ENCODE data around the gene FOXJ3. TPM values are rescaled to one million over a fixed set of nuclear protein-coding genes. Genes with fewer than 3 reads are reported as not detected.

Gene FOXJ3
- total RNA-seq, 4 donors from 2014 or later: 31.2 to 88.4 (median 81.5) TPM

DNA sequence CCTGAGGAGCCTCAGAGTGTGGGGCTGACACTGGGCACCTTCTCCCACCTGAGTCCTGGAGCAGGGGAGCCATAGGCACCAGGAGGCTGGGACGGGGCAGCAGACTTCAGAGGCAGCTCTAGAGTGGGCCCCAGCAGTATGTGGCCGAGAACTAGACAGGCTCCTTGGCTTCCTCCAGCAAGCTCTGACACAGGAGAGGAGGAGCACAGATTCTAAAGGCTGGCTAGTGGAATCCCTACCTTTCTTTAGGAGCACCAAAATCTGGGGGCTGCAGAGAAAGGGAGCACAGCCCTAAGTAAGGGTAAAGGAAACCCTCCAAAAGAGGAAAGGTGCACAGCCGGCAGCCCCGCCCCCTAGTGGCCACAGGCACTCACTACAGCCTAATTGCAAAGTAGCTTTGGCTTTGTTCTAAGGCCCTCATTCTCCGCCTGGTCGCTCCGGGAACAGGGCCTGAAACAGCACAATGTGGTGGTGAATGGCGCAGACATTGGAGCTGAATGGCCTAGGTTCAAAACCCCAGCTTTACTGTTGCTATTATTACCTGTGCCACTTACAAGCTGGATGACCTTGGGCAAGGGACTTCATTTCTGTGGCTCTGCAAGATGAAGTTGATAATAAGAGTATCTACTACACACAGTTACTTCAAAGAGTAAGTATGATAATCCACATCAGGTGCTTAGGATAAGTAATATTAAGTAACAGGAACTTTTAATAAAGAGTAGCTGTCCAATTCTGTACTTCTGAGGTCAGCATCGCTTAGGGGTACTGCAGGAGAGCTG is 161.7 kb downstream of the FOXJ3 start:
- H3K36me3 ChIP-seq: no peaks in the 10 kb centered on the region
- no peaks in the 10 kb centered on the region for H3K9me3 ChIP-seq
- H3K27ac ChIP-seq: no peak overlapping the region
- intact Hi-C loops (cut with DNase I; ENCODE audit: low total_unique reads): no loop called here
- TF ChIP-seq POLR2A (IDR thresholded peaks at IDR 0.05): no peak
- TF ChIP-seq, protein P1, sequence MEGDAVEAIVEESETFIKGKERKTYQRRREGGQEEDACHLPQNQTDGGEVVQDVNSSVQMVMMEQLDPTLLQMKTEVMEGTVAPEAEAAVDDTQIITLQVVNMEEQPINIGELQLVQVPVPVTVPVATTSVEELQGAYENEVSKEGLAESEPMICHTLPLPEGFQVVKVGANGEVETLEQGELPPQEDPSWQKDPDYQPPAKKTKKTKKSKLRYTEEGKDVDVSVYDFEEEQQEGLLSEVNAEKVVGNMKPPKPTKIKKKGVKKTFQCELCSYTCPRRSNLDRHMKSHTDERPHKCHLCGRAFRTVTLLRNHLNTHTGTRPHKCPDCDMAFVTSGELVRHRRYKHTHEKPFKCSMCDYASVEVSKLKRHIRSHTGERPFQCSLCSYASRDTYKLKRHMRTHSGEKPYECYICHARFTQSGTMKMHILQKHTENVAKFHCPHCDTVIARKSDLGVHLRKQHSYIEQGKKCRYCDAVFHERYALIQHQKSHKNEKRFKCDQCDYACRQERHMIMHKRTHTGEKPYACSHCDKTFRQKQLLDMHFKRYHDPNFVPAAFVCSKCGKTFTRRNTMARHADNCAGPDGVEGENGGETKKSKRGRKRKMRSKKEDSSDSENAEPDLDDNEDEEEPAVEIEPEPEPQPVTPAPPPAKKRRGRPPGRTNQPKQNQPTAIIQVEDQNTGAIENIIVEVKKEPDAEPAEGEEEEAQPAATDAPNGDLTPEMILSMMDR (IDR thresholded peaks at IDR 0.05): peak; percentile 77 to 92 (median 81)
- peak; percentile 51 for DNase-seq
- H3K4me3 ChIP-seq: no peak overlapping the region
- no peaks in the 10 kb centered on the region for H3K27me3 ChIP-seq
- no peaks in the 10 kb centered on the region for H3K4me1 ChIP-seq

DNA sequence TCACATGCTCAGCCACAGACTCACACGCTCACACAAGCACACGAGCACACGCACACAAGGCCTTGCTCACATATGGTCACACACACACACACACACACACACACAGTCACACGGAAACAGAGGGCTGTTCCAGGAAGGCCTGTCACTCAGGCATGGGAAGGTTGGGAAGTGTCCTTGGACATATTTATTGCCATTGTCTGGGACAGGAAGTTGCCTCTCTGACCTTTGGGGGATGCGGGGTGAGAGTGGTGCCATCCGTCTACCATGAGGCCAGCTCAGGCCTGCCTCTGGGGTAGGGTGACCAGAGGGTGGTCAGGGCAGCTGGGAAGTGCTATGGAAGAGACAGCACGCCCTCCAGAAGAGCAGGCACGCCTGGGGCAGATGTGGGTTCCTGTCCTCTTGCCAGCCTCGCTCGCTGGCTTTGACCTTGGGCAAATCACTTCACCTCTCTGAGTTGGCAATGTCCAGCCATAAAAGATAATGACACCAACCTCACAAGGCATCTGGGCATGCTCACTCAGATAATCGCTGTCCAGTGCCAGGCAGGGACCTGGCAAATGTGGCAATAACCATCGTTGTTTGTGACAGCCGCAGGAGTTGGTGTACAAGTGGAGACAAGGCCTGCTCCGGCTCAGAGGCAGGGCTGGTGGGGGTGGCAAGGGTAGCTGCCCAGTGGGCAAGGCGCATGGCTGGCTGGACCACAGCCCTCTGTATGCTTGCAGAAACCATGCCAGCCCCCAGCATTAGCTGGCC is 162.5 kb downstream of the FOXJ3 start:
- TF ChIP-seq, protein P1 (IDR thresholded peaks at IDR 0.05): no peak
- TF ChIP-seq POLR2A (IDR thresholded peaks at IDR 0.05): no peak
- DNase-seq: peak in 1 of 2 donors; percentile 32
- no peaks in the 10 kb centered on the region for H3K9me3 ChIP-seq
- intact Hi-C loops (cut with DNase I; ENCODE audit: low total_unique reads): no loop called here
- H3K4me1 ChIP-seq: no peaks in the 10 kb centered on the region
- no peaks in the 10 kb centered on the region for H3K36me3 ChIP-seq
- no peaks in the 10 kb centered on the region for H3K27me3 ChIP-seq
- H3K4me3 ChIP-seq: no peak overlapping the region
- H3K27ac ChIP-seq: peak overlapping the region in 1 of 2 donors; percentile 8

DNA sequence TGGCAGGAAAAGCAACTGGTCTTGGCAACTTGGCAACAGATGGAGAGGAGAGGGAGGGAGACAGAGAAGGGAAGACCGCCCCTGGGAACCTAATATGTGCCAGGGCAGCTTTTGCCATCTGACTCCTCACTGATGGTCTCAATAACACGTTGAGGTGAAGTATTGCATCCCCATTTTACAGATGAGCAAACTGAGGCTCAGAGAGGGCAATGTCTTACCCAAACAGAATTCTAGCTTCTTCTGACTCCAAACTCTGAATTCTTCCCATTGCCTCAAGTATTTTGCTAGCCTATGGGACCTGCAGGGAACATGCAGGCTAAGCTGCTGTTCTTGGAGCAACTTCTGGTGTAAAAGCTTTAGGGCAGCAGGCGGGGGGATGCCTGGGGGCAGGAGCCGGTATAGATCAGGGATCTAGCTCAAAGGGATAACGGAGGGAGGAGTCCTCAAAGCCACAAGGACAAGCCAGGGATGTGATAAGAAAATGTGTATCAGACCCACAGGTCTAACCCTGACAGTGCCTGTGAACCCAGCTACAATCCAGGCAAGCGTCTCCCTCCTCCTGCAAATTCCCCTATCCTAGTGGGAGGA is 163.3 kb downstream of the FOXJ3 start:
- intact Hi-C loops (cut with DNase I; ENCODE audit: low total_unique reads): no loop called here
- Histone ChIP-seq H3K4me1 (no peaks in the 10 kb centered on the region), H3K27ac (no peak overlapping the region), H3K27me3 (no peaks in the 10 kb centered on the region), H3K36me3 (no peaks in the 10 kb centered on the region), H3K4me3 (no peak overlapping the region), H3K9me3 (no peaks in the 10 kb centered on the region)
- no peak for DNase-seq
- TF ChIP-seq POLR2A (IDR thresholded peaks at IDR 0.05): no peak
- TF ChIP-seq, protein P1 (IDR thresholded peaks at IDR 0.05): no peak

DNA sequence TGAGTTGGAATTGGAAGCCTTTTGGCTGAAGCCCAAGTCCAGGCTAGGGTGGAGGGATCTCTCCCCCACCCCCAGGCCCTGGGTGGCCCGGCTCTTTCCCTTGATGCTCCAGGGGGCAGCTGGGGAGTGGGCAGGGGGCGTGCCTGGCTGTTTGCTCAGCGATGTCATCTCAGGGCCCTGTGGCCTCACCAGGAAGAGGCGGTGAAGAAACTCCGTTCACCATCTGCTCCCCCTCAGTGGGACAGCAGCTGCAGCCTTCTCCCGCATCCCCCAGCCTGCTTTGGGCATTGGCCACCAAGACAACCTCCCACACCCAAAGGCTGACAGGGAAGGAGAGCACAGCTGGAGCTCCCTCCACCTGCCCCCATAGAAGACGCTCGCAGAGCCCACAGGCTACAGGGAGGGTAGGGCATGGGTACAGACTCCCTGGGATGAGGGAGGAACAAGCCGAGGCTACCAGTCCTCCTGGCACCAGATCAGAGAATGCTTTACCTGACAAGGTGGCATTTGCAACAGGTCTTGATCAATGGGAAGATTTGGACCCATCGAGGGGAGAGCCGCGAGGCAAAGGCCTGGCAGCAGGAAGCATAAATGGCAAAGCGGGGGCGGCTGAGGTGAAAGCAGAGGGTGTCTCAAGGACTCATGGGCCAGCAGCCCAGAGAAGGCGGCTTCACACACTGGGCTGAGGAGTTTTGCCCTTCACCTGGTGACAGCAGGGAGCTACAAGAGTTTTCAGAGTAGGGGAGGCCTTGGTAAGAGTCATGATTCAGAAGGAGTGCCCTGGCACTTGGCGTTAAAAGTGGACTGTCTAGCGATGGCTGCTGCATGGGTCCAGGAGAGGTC is 164.0 kb downstream of the FOXJ3 start:
- DNase-seq: no peak
- H3K4me1 ChIP-seq: no peaks in the 10 kb centered on the region
- TF ChIP-seq, protein P1 (IDR thresholded peaks at IDR 0.05): no peak
- no peak for TF ChIP-seq POLR2A (IDR thresholded peaks at IDR 0.05)
- no peaks in the 10 kb centered on the region for H3K27me3 ChIP-seq
- no peak overlapping the region for H3K27ac ChIP-seq
- no peaks in the 10 kb centered on the region for H3K36me3 ChIP-seq
- no peak overlapping the region for H3K4me3 ChIP-seq
- no peaks in the 10 kb centered on the region for H3K9me3 ChIP-seq
- intact Hi-C loops (cut with DNase I; ENCODE audit: low total_unique reads): no loop called here

Measured in uterus (tissue), 4 donors.